Sigmoid colon (tissue), 4 donors: Measurements from ENCODE around the gene SLC11A1.

Experiments
- POLR2AphosphoS5 ChIP-seq, 4 donors: sonication (generic); formaldehyde crosslinking; IDR thresholded peaks; one replicate each; pipeline ENCODE4 v1.6.1; 2017; ENCODE audit warnings: antibody characterized with exemption in 4 of 4
- TF ChIP-seq, protein P1 (sequence below), 4 experiments: fragments of 450-650 bp in 3 of 4; fragments of 200-600 bp in 1 of 4; IDR thresholded peaks; one replicate each; pipeline ENCODE4 v1.5.1; 2016 to 2019; ENCODE audit warnings: antibody characterized with exemption in 4 of 4, mild to moderate bottlenecking in 3 of 4, moderate library complexity in 2 of 4

DNA sequence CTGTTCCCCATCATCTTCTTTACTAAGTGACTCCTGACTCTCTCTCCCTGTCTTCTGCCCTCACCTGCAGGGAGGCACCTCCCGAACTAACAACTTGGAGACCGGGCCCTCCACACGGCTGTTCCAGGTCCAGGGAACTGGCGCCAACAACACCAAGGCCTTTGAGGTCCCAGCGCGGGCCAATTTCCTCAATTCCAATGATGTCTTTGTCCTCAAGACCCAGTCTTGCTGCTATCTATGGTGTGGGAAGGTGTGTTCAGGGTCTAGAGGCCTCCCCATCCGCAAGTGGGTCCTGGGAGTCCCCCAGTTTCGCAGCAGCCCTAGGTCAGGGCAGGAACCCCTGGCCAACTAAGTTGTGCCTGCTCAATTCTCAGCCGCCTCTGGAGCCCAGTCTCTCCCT is 52.4 kb downstream of the SLC11A1 start:
- TF ChIP-seq, protein P1, sequence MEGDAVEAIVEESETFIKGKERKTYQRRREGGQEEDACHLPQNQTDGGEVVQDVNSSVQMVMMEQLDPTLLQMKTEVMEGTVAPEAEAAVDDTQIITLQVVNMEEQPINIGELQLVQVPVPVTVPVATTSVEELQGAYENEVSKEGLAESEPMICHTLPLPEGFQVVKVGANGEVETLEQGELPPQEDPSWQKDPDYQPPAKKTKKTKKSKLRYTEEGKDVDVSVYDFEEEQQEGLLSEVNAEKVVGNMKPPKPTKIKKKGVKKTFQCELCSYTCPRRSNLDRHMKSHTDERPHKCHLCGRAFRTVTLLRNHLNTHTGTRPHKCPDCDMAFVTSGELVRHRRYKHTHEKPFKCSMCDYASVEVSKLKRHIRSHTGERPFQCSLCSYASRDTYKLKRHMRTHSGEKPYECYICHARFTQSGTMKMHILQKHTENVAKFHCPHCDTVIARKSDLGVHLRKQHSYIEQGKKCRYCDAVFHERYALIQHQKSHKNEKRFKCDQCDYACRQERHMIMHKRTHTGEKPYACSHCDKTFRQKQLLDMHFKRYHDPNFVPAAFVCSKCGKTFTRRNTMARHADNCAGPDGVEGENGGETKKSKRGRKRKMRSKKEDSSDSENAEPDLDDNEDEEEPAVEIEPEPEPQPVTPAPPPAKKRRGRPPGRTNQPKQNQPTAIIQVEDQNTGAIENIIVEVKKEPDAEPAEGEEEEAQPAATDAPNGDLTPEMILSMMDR (IDR thresholded peaks at IDR 0.05): no peak
- TF ChIP-seq POLR2AphosphoS5 (IDR thresholded peaks at IDR 0.05): no peak
